Measurements from ENCODE around the gene MAP2. TPM values are rescaled to one million over a fixed set of nuclear protein-coding genes. Genes with fewer than 3 reads are reported as not detected.

The MAP2 gene
- total and polyA plus RNA-seq, 4 donors: 0.70 to 4.2 (median 1.9) TPM

- Histone ChIP-seq H3K36me3 (ENCODE audit: control insufficient read depth in 4 of 4, insufficient read depth in 3 of 4, low read depth in 1 of 4, low read length in 3 of 4) (no peaks in the 10 kb centered on the region), H3K9me3 (ENCODE audit: control insufficient read depth in 4 of 4, low read length in 3 of 4) (no peaks in the 10 kb centered on the region), H3K9ac (ENCODE audit: low read depth in 1 of 2, low read length in 2 of 2) (no peak overlapping the region), H3K4me3 (ENCODE audit: low read depth in 1 of 3, low read length in 3 of 3) (no peak overlapping the region), H3K4me1 (ENCODE audit: control insufficient read depth in 4 of 4, insufficient read depth in 4 of 4, low read length in 3 of 4) (no peaks in the 10 kb centered on the region), H3K27ac (ENCODE audit: low read depth in 1 of 2, low read length in 2 of 2) (no peak overlapping the region), H3K27me3 (ENCODE audit: control insufficient read depth in 4 of 4, insufficient read depth in 4 of 4, low read length in 3 of 4) (peaks cover 0 to 1% (median 0%) of the 10 kb centered on the region in 4 donors)
- TF ChIP-seq GABPA (IDR thresholded peaks at IDR 0.05 in 1 of 2, conservative IDR thresholded peaks at IDR 0.05 in 1 of 2): no peak
- no peak for TF ChIP-seq RAD21 (IDR thresholded peaks at IDR 0.05)
- no peak for TF ChIP-seq RXRA (IDR thresholded peaks at IDR 0.05)
- TF ChIP-seq ZBTB33 (IDR thresholded peaks at IDR 0.05): no peak
- TF ChIP-seq HNF4A (conservative IDR thresholded peaks at IDR 0.05): no peak
- TF ChIP-seq FOXA2 (IDR thresholded peaks at IDR 0.05): no peak
- TF ChIP-seq NR2F2 (IDR thresholded peaks at IDR 0.05): no peak
- no peak for TF ChIP-seq HNF4G (IDR thresholded peaks at IDR 0.05)
- TF ChIP-seq EGR1 (IDR thresholded peaks at IDR 0.05; ENCODE audit: low read depth in 2 of 2): no peak
- TF ChIP-seq MAX (IDR thresholded peaks at IDR 0.05): no peak
- TF ChIP-seq YY1 (IDR thresholded peaks at IDR 0.05): no peak
- no peak for TF ChIP-seq REST (IDR thresholded peaks at IDR 0.05)
- TF ChIP-seq SP1 (IDR thresholded peaks at IDR 0.05): no peak
- no peak for TF ChIP-seq CTCF (IDR thresholded peaks at IDR 0.05; ENCODE audit: low read depth, low read length, missing input control)
- TF ChIP-seq TAF1 (conservative IDR thresholded peaks at IDR 0.05): no peak
- TF ChIP-seq JUND (IDR thresholded peaks at IDR 0.05): no peak
- no peak for TF ChIP-seq ATF3 (IDR thresholded peaks at IDR 0.05)
- 48% methylated on average over 1 of the region's 1 CpG for WGBS
- DNase-seq (ENCODE audit: low spot score): no peak
These were observed 318.1 kb downstream of the MAP2 start for GRCh38 chr2:209741953-209742352.

- no peak for DNase-seq (ENCODE audit: low spot score)
- no peaks in the 10 kb centered on the region for H3K4me1 ChIP-seq (ENCODE audit: control insufficient read depth in 4 of 4, insufficient read depth in 4 of 4, low read length in 3 of 4)
- no peak overlapping the region for H3K9ac ChIP-seq (ENCODE audit: low read depth in 1 of 2, low read length in 2 of 2)
- peaks cover 0 to 3% (median 1%) of the 10 kb centered on the region in 4 donors for H3K27me3 ChIP-seq (ENCODE audit: control insufficient read depth in 4 of 4, insufficient read depth in 4 of 4, low read length in 3 of 4)
- no peak overlapping the region for H3K4me3 ChIP-seq (ENCODE audit: low read depth in 1 of 3, low read length in 3 of 3)
- TF ChIP-seq NR2F2 (IDR thresholded peaks at IDR 0.05) (no peak), REST (IDR thresholded peaks at IDR 0.05) (no peak), TAF1 (conservative IDR thresholded peaks at IDR 0.05) (no peak), EGR1 (IDR thresholded peaks at IDR 0.05; ENCODE audit: low read depth in 2 of 2) (no peak)
- no peaks in the 10 kb centered on the region for H3K9me3 ChIP-seq (ENCODE audit: control insufficient read depth in 4 of 4, low read length in 3 of 4)
- H3K27ac ChIP-seq (ENCODE audit: low read depth in 1 of 2, low read length in 2 of 2): no peak overlapping the region
- no peaks in the 10 kb centered on the region for H3K36me3 ChIP-seq (ENCODE audit: control insufficient read depth in 4 of 4, insufficient read depth in 3 of 4, low read depth in 1 of 4, low read length in 3 of 4)
- WGBS: 48% methylated on average over 3 of the region's 3 CpGs
These were observed 329.2 kb downstream of the MAP2 start for GRCh38 chr2:209753020-209753419.

Measured in liver (tissue), 9 donors.